Activated naive CD4-positive, alpha-beta T cell (primary cell): Measurements from ENCODE around the gene COL13A1.

Experiments used
- DNase-seq, 4 experiments: peaks; one replicate each; lab custom pipeline; 2025; lab: John Stamatoyannopoulos, UW

Gene COL13A1

DNA sequence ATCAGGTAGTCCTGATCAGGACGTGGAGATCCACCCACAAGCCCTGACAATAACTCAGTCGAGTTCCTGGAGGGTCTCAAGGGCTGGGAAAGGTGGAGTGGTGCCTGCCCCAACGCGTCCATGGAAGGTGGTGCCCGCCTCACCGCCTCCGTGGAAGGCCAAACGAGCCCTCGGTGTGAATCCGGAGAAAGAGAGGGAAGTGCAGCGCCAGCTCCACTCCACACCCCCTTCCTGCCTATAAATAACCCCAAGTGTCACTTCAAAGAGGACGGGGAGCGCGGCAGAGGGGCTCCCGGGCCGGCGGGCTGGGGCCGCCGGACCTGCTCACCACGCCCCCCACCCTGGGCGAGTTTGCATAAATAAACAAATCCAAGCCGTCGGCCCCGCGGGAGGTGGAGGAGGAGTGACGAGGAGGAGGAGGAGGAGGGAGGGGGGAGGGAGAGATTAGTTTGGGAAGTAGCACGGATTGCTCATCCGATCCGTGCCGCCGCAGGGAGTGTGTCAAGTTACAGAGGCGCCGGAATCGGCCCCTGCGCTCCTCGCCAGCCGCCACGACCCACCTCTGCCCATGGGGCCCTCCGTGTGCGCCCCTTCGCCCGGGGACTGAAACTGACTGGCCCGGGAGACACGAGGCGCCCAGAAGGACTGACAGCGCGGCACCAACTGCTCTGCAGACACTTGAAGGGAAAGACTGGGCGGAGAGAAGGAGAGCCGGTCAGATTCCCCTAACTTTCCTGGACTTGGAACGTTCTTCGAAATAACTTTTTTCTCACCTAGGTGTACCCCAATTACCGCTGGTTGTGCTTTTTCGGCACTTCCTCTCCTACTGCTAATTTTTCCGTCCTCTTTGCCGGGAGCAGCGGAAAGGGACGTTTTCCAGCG lies at the start of gene COL13A1:
COL13A1 (plus strand) TSS at position 473 of the 882 bp plus-strand sequence. CDS start 518 bp downstream, outside the sequence.
- DNase-seq, result no peak

DNA sequence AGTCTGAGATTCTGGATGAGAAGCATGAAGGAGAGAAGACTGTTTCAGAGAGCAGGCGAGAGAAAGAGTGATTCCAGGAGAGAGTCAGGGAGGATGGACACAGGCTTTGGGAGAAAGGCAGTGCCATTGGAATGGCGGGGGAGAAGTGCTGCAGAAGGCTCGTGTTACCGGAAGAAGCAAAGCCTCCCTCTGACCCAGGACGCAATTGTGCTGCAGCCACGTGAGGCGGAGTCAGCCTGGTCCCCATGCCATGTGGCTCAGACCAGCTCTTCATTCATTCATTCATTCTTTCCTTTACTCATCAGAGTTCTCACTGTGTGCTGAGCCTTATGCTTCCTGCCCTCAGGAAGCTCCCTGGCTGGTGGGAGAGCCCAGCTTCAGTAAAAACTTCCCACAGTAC lies 49.2 kb upstream of the COL13A1 start:
- DNase-seq, result no peak

DNA sequence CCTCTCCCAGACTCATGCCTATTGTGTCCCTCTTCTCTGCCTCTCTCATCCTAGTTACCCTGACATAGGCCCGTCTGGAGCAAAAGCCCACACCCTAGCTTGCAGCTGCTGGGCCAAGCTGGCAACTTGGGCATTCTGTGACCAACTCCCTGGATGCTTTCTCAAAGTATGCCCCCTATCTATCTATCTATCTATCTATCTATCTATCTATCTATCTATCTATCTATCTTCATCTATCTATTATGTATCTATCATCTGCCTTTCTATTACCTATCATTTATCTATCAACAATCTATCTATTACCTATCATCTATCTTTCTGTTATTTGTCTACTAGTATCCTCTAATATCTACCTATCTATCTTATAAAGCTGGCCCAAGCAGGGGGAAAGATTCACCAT lies 45.4 kb upstream of the COL13A1 start:
- DNase-seq, result no peak

DNA sequence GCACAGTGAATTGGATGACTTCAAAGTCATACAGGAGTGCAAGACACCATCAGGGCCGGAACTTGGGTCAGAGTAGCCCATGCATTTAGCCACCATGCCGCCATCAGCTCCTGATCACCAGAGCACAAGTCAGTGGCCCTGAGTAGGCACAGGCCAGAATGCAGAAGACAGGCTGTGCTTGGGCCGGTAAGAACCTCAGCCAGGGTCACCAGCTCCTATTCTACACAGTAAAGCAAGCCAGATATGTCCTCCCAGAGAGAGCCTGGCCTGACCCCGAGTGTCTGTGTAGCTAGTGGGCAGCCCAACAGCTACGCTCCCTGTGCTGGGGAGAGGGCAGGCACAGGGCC lies 44.5 kb upstream of the COL13A1 start:
- DNase-seq, result no peak

DNA sequence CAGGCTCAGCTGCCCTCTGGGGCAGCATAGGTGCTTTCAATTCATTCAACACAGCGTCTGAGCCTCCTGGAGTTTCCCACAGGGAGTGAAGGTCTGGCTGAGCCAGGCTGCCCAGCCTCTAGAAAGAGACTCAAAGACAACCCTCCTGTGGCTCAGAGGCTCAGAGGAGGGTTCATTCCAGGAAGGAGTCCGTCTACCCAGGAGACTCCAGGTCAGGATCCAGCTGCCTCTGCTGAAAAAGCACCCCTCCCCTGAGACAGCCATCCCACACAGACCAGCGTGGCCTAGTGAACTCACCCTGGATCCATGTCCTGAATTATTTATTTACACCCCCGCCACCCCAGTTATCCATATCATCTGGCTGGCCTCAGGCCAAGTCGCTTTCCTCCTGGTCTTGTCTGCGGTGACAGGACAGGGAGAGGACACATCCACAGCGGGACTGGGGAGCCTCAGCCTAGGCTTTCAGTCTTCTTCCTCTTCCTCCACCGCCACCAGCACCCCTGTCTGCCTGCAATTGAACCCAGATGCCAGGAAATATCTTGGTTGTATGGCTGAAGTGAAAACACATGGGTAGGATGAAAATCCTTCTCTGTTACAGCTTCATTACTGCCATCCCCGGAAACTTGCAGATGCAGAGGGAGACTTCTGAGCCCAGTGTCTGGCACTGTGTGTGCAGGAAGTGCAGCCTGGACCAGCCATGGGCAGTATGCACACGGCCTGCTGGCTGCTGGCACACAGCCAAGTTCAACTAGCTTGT lies 44.0 kb upstream of the COL13A1 start:
- no peak for DNase-seq

DNA sequence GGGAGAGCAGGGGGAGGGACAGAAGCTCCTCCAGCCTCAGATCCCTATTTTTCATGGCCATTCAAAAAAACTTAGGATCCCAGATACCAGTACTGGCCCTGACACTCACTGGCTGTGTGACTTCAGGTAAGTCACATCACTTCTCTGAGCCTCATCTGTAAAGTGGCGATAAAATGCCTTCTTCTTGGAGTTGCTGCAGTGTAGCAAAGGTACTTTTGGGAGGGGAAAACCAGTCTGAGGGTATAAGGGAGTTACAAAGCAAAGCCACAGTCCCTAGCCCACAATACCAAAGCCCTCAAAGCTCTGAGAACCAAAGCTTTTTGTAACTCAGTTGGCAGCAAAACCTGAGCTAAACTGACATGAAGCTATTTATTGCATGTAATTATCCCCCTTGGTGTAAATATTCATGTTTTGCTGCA lies 43.4 kb upstream of the COL13A1 start:
- DNase-seq, result no peak

DNA sequence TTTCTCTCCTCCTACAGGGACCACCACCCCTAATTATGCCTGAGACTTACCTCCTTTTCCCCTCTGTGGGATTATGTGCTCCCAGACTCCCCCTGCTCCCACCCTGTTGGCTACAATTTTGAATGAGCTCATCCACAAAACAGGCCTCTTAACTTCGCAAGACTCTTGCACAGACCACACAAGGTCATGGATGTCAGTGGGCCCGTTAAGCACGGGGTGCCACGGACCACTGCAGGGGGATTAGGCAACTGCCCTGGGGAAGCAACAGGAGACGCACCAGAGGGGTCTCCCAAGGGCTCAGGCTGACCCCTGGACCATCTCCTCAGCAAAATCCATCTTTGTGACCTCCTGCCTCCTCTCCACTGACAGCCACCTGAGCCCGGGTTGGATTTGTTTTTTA lies 42.1 kb upstream of the COL13A1 start:
- DNase-seq, result no peak

DNA sequence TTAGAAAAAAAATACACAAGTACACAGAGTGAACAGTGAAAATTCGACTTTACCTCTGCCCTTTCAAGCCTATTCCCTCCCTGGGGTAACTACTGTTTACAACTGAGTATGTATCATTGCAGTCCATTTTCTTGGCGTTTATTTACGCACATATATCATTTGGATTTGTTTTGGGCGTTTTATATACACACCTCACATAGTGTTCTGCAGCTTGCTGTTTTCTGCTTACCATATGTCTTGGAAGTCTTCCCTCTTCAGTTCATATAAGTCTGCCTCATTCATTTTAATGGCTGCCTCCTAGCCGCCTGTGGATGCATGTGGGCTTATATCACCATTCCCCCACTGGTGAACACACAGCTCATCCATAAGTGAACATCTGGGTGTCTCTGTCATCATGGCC lies 41.6 kb upstream of the COL13A1 start:
- no peak for DNase-seq

DNA sequence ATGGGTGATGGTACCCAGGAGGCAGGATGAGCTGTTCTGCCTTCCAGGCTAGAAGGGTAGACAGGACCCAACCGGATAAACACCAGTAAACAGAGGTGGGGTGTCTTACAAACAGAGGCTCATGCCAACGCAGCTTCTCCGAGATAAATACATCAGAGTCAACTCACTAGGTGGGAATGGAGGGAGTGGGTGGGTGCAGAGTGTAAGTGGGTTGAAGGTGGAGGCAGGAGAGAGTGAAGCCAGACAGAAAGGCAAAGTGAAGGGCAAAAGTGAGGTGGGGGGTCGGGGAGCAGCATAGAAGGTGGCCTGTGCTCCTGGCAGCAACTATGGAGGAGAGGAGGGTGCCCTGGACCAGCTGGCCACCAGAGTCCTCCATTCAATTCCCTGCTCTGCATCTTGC lies 40.4 kb upstream of the COL13A1 start:
- DNase-seq, result no peak

DNA sequence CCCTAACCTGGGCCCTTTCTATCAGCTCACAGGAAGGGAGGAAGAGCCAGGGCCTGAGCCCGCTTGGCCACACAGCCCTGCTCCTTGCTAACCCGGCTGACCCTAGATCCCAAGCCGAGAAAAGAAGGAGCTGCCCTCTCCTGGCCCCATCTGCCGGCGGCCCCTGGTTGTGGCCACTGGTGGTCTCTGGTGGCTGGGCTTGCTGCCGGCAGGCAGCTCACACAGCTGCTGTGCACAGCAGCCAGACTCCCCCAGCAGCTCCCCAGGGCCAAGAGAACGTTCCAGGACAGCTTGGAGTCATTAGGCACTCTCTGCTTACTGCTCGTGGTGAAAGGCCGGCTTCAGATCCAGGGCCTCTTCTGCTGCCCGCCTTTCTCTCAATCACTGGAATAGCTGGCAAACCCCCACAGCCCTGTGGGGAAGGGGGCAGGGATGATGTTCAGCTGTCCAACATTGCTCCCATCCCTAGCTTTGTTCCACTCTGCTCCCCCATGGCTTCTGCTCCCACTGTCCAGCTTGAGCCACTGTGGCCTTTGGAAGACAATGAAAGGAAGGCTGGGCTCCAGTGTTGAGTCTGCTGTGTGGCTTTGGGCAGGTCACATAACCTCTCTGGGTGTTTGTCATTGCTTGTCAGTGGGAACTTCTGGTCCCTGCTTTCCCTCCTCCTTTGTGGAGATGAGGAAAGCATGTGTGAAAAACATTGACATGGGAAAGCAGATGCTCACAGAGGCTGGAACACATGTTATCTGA lies 35.4 kb upstream of the COL13A1 start:
- DNase-seq, result no peak

DNA sequence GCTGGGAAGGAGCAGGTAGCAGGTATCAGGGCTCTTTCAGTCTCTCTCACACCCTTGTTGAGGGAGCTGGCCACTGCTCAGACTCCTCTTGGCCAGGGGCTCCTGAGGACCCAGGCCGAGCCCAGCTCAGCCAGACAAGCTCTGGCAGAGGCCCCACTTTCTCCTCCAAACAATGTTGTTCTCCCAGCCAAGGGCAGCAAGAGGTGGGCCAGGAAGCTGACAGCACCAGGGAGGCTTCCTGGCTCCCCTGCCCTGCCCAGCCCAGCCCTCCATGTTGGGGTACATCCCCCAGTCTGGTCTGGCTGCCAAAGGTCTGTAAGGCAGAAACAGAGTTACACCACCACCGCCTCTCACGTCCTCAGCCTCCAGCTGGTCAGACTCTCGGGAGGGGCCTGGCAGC lies 33.9 kb upstream of the COL13A1 start:
- DNase-seq, result no peak

DNA sequence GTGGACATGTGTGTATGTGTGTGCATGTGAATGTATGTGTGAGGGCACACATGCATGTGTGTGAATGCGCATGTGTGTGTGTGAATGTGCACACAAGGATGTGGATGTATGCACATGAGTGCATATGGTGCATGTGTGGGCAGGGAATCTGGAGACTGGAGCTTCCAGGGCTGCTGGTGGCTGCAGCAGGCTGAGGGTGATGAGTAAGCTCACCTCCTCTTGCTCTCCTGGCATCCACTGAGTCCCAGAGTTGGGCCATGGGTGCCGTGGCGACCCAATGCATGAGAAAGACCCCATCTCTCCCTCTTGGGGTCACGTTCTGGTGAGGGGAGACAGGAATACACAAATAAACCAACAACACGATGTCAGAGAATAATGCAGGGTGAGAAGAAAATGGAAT lies 33.3 kb upstream of the COL13A1 start:
- no peak for DNase-seq

DNA sequence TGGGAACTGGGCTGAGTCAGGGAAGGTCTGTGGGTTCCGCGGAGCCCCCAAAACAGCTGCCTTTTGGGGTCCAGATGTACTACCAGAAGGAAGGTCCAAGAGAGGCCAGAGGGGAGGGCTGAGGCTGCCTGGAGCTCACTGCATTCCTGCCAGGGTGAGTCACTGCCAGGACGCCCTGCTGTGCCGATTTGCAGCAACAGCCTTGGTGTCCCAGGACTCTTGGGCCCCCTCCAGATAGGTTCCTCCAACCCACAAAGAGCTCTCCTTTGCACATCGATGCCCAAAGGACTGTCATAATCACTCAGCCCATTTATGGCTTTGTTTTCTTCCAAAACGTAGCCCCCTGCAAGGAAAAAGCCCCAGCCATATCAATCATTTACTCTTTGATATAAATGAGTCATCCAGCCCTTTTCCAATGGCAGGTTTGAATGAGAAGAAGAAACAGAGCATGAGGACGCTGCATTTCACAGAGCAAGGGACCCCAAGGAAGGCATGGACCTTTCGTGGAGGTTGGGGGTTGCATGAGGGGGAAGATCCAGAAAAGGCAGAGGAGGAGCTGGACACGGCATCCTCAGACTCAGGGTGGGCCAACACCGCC lies 32.2 kb upstream of the COL13A1 start:
- no peak for DNase-seq

DNA sequence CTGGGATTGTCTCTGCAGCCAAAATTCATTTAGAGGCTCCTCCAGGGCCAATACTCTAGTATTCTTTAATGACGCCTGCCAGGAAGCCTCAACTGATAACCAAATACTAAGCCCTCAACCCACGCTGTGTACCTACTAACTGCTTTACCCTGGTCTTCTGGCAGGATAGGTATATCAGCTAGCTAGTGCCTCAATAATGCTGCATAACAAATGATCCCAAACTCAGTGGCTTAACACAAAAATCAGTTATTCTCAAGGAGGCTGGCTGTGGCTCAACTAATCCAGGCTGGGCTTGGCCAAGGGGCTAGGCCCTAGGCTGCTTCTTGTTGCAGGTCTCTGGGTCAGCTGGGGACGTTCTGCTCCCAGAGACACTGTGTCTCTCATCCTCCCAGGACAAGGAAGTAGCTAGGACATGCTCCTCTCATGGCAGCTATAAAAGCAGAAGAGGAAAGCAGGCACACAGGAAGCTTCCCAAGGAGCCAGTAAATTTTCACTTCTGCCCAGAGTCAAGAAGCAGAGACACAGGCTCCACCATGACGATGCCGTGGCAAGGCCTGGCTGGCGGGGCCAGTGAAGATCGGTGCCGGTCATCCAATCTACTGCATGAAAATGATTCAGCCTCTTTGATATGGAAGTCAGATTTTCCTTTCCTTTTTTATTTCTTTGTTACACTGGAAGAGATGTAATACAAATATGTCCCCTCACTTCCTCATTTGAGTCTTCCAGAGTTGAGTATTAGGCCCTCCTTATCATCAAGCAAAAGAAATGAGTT lies 28.6 kb upstream of the COL13A1 start:
- DNase-seq, result no peak

DNA sequence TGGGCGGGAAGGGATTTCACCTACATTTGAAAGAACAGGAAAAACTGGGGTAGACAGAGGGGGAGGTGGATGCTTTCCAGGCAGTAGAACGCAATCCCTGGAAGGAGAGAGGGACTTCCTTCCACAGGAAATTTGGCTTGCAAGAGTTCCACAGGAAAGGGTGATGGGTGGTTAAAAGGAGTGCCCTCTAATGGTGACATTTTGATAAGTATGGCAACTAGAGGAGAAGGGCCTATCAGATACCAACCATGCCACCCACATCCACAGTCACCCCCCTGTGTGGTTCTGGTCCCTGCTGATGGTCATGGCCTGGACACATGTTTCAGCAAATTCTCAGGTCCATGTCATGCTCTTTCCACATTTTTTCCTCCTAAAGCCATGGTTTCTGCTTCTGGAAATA lies 27.1 kb upstream of the COL13A1 start:
- no peak for DNase-seq

DNA sequence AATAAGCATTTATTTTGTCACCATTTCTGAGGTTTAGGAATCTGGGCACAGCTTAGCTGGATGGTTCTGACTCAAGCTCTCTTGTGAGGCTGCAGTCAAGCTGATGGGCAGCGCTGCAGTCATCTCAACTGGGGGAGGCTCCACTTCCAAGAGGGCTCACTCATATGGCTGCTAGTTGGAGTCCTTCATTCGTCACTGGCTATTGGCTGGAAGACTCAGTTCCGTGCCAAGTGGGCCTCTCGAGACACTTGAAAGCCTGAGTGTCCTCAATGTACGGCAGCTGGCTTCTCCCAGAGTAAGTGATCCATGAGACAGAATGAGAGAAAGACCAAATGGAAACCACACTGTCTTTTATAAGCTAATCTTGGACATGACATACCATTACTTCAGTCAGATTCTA lies 21.6 kb upstream of the COL13A1 start:
- no peak for DNase-seq

DNA sequence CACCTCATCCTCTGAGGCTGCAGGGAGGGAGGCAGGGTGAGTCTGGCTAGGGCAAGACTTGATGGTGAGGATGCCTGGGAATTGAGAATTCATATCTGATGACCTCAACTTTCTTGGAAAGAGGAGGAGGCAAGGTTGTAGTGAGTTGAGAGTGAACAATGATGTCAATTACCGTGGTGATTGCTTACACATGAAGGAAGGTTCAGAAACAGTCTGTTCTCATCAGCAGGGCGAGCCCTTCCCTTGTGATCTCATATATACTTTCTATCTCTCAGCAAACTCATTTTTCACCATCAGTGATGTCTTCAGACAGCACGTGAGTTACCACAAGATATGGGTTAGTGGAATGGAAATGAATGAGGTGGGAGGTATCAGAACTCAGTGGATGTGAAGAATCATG lies 20.1 kb upstream of the COL13A1 start:
- no peak for DNase-seq

DNA sequence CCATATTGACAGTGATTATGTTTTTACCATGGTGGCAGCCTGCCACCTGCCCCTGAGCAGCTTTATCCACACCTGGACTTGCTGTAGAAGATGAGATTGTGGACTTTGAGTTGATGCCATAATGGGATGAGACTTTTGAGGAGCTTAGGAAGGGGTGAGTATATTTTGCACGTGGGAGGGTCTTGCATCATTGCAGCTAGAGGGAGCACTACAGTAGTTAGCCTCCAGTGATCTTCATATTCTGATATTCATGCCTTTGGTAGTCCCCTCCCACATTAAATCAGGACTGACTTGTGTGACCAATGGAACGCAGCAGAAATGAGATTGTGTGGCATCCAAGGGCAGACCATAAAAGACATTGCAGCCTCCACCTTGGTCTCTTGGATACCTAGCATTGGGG lies 18.2 kb upstream of the COL13A1 start:
- DNase-seq, result no peak

DNA sequence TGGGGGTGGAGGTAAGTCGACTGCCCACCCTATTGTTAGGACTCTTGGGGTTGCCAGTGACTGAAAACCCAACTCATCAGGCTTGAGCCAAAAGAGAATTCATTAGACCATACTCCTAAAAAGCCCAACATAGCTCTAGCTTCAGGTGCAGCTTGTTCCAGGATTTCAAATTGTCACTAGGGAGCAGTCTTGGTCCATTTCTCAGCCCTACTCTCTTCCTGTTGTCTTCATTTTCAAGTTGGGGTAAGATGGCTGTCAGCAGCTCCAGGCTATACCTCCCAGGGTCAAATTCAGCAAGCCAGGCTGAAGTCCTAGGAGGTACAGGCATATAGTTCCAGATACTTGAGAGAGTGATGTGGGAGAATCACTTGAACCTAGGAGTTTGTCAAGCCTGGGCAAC lies 14.9 kb upstream of the COL13A1 start:
- no peak for DNase-seq

DNA sequence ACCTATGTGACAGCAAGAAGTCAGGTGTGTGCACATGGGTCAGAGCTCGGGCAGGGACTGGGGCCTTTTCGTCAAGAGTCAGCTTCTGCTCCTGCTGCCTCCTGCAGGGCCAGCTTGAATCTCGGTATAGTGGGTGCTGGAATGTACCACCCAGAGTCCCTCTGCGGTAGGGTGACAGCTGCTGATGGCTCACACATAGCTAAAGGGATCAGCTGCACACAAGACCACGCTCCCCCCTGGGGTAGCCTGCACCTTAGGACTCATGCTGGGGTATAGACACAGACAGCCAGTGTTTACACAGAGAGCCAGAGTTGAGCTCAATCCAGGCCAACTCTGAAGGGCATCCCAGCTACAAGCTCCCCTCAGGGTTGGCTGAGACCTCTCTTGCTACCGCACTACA lies 14.0 kb upstream of the COL13A1 start:
- DNase-seq, result no peak

DNA sequence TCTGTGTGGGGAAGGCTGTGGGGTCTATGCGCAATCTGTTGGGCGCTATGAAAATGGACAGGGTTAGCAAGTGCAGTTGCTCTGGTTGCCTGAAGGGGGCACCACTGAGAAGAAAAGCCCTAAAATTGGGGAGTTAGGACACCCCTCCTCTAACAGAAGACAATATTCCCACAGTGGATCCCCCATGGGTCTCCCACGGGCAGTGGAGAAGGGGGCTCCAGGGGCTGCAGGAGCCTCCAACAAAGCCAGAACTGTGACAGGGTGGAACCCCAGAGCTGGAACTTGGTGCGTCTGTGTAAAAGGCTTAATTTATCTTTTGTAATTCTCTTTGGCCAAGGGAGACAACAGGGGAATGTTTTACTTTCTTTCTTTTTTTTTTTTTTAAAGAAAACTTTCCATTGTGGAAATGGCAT lies 12.5 kb upstream of the COL13A1 start:
- DNase-seq, result no peak

DNA sequence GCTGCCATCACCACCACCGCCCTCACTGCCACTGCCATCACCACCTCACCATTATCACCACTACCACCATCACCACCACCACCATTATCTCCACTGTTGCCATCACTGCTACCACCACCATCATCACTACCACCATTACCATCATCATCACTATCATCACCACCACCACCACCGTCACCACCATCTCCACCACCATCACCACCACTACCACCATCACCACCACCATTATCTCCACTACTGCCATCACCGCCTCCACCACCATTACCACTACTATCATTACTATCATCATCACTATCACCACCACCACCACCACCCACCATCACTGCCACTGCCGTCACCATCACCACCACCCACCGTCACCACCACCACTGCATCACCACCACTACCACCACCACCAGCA lies 9.9 kb upstream of the COL13A1 start:
- no peak for DNase-seq
